ENCODE measurements around the gene RHBDD3. TPM values are rescaled to one million over a fixed set of nuclear protein-coding genes. Genes with fewer than 3 reads are reported as not detected.

Gene RHBDD3
- total and polyA plus RNA-seq, 2 donors (not counting 1 experiment from before 2014, with no cell fraction given), result 11.9 to 12.5 TPM

DNA sequence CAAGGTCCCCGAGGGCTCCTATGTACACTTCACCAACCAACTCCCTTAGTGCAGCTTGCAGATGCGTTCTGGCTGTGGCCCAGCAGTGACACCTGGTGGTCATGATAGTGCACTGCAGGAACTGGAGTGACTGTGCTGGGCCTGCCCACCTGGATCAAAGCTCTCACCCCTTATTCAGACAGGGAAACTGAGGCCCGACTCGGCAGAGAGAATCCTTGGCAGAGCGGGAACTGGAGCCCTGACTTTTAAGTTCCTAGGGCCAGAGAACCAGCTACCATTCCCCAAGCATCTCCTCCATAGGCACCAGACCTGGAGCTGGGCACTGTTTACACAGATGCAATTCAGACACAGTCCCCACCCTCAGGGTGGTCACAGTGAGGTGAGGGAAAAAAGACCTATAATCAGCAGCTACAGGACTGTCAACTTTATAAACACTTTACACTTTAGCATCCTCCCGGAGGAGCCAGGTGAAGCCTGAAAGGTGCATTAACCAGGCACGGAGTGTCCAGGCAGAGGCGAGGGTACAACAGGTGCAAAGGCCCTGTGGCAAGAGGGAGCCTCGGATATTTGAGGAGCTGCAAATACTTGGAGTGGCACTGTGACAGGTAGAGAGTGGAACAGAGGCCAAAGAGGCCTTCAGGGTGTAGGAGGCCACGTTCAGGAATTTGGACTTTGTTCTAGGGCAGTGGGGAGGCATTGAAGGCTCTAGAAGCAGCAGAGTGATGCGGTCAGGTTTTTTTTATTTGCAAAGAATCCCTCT is 22.0 kb downstream of the RHBDD3 start:
- intact Hi-C loops (cut with micrococcal nuclease), result loop anchor here (10.0 kb wide), 1 partner anchor 131 kb away; no protein-coding TSS in a partner anchor
- ATAC-seq (ENCODE audit: low read depth), result peak; percentile 89
- Histone ChIP-seq H3K9ac (ENCODE audit: low read length) (no peak overlapping the region), H2AFZ (ENCODE audit: insufficient read depth, low read depth, low read length, poor library complexity, severe bottlenecking) (no peak overlapping the region), H3K9me3 (ENCODE audit: control extremely low read depth in 1 of 3, control insufficient read depth in 2 of 3, insufficient read depth in 1 of 3, low read length in 2 of 3) (peaks cover 3 to 17% (median 11%) of the 10 kb centered on the region in 3 donors), H3K27me3 (replicated peaks in 1 of 4; ENCODE audit: control extremely low read depth in 1 of 4, control insufficient read depth in 3 of 4, insufficient read depth in 4 of 4, low read length in 3 of 4) (peaks cover 0 to 17% (median 3%) of the 10 kb centered on the region in 4 experiments), H3K4me1 (ENCODE audit: control insufficient read depth in 2 of 2, insufficient read depth in 2 of 2, low read length in 2 of 2) (peaks cover 3 to 4% of the 10 kb centered on the region in 2 donors), H4K20me1 (ENCODE audit: control insufficient read depth, insufficient read depth, low read length, poor library complexity, severe bottlenecking) (no peaks in the 10 kb centered on the region), H3K4me3 (ENCODE audit: control extremely low read depth in 1 of 5, extremely low read depth in 1 of 5, insufficient read depth in 1 of 5, low read depth in 2 of 5, low read length in 4 of 5) (no peak overlapping the region), H3K79me2 (ENCODE audit: control insufficient read depth, insufficient read depth, low read length) (no peaks in the 10 kb centered on the region), H3K36me3 (replicated peaks in 1 of 2; ENCODE audit: control extremely low read depth in 1 of 2, control insufficient read depth in 1 of 2, extremely low read depth in 1 of 2, insufficient read depth in 2 of 2, low read length in 1 of 2) (no peaks in the 10 kb centered on the region), H3K27ac (ENCODE audit: low read length in 2 of 2) (no peak overlapping the region), H3K4me2 (replicated peaks; ENCODE audit: low read depth, low read length, poor library complexity, severe bottlenecking) (no peak overlapping the region)
- Mint-ChIP-seq H3K4me1 (no peaks in the 10 kb centered on the region), H3K4me3 (no peak overlapping the region), H3K9me3 (ENCODE audit: insufficient read depth) (peaks cover 9% of the 10 kb centered on the region), H3K27ac (no peak overlapping the region), H3K27me3 (peaks cover 20% of the 10 kb centered on the region)
- CTCF ChIA-PET, result interaction anchor here (0.6 to 5.0 kb wide), 41 partner anchors 10 to 1226 kb away, joined by 3 to 63 read pairs (median 4); partner anchors contain the start of genes EMID1 and EWSR1
- POLR2A ChIA-PET, result no interaction called here
- WGBS (ENCODE audit: insufficient coverage), result 48% methylated on average over 9 of the region's 11 CpGs
- TF ChIP-seq, protein P1, sequence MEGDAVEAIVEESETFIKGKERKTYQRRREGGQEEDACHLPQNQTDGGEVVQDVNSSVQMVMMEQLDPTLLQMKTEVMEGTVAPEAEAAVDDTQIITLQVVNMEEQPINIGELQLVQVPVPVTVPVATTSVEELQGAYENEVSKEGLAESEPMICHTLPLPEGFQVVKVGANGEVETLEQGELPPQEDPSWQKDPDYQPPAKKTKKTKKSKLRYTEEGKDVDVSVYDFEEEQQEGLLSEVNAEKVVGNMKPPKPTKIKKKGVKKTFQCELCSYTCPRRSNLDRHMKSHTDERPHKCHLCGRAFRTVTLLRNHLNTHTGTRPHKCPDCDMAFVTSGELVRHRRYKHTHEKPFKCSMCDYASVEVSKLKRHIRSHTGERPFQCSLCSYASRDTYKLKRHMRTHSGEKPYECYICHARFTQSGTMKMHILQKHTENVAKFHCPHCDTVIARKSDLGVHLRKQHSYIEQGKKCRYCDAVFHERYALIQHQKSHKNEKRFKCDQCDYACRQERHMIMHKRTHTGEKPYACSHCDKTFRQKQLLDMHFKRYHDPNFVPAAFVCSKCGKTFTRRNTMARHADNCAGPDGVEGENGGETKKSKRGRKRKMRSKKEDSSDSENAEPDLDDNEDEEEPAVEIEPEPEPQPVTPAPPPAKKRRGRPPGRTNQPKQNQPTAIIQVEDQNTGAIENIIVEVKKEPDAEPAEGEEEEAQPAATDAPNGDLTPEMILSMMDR (IDR thresholded peaks at IDR 0.05), result peak; percentile 99
- TF ChIP-seq EZH2 (IDR thresholded peaks at IDR 0.05; ENCODE audit: borderline replicate concordance, insufficient read depth, low read depth, low read length, poor library complexity, severe bottlenecking), result no peak
- DNase-seq, result peak; percentile 76

Data from B cell (primary cell).